Neural cell (in vitro differentiated cells): Measurements from ENCODE around the gene TLCD4.

Experiments used
- EP300 ChIP-seq: fragments of 450-650 bp; conservative IDR thresholded peaks from 2 replicates; pipeline ENCODE4 v1.6.1; 2014; ENCODE audit warnings: antibody characterized with exemption, mild to moderate bottlenecking, moderate library complexity; ENCODE audit not compliant: poor library complexity, severe bottlenecking
- MXI1 ChIP-seq: fragments of 450-650 bp; conservative IDR thresholded peaks from 2 replicates; pipeline ENCODE4 v1.6.1; 2014; ENCODE audit warnings: antibody characterized with exemption, mild to moderate bottlenecking; ENCODE audit not compliant: poor library complexity, severe bottlenecking
- TF ChIP-seq, protein P1 (sequence below): IDR thresholded peaks from 2 replicates; pipeline ENCODE4 v1.6.1; 2012; ENCODE audit warnings: borderline replicate concordance

DNA sequence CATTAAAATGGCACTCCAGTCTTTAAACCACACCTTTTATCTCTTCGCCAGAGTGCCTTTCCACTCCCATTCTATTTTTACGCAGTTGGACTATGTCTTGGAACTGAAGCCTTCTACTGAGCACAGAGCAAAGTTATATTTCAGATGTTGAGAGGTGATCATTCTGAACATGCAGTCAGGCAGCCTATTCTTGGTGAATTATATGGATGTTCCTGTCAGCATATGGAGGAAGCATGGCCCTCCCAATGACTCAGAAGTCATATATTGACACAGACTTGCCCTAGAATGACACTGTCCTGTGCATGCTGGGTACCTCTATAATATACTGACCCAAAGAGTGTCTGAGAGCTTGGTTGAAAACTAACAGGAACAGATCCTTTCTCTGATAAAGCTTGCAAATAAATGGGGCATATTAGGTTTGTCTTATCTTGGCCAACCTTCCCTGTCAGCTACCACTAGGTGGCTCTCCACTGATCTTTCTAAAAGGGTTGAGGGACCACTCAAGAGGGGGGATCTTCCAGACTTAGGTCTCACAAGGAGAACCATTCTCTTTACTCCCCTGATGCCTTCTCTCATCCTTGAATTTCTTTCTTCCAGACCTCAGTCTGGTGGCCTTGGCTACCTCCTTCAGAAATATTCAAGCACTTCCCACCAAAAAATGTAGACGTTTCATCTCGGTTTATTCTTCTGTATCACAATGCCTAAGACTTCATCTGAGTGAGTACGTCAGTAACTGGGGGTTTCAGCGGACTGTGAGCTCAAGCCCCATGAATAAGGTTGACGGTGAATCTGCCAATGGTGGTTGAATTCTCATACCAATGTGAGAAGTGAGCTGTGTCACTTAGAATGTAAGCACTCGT lies 32.6 kb upstream of the TLCD4 start:
- TF ChIP-seq, protein P1, sequence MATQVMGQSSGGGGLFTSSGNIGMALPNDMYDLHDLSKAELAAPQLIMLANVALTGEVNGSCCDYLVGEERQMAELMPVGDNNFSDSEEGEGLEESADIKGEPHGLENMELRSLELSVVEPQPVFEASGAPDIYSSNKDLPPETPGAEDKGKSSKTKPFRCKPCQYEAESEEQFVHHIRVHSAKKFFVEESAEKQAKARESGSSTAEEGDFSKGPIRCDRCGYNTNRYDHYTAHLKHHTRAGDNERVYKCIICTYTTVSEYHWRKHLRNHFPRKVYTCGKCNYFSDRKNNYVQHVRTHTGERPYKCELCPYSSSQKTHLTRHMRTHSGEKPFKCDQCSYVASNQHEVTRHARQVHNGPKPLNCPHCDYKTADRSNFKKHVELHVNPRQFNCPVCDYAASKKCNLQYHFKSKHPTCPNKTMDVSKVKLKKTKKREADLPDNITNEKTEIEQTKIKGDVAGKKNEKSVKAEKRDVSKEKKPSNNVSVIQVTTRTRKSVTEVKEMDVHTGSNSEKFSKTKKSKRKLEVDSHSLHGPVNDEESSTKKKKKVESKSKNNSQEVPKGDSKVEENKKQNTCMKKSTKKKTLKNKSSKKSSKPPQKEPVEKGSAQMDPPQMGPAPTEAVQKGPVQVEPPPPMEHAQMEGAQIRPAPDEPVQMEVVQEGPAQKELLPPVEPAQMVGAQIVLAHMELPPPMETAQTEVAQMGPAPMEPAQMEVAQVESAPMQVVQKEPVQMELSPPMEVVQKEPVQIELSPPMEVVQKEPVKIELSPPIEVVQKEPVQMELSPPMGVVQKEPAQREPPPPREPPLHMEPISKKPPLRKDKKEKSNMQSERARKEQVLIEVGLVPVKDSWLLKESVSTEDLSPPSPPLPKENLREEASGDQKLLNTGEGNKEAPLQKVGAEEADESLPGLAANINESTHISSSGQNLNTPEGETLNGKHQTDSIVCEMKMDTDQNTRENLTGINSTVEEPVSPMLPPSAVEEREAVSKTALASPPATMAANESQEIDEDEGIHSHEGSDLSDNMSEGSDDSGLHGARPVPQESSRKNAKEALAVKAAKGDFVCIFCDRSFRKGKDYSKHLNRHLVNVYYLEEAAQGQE, result no peak
- TF ChIP-seq EP300, result no peak
- no peak for TF ChIP-seq MXI1
